DOHH2 (cell line): Measurements from ENCODE around the gene SELENON.

ENCODE experiments used
- EZH2phosphoT487 ChIP-seq: fragments of 200-600 bp; sonication (generic); IDR thresholded peaks from 2 replicates; pipeline ENCODE4 v1.6.1; 2017; ENCODE audit warnings: borderline replicate concordance, mild to moderate bottlenecking, antibody characterized with exemption, low read length, moderate library complexity, mixed read lengths
- TF ChIP-seq, protein P1 (sequence below): fragments of 200-600 bp; sonication (generic); IDR thresholded peaks from one replicate; pipeline ENCODE4 v1.5.1; 2014; ENCODE audit warnings: antibody characterized with exemption, mild to moderate bottlenecking, low read depth, low read length; ENCODE audit not compliant: poor library complexity, severe bottlenecking

GRCh38 chr1:25754470-25755181 lies 45.4 kb upstream of the SELENON start:
- TF ChIP-seq, protein P1, sequence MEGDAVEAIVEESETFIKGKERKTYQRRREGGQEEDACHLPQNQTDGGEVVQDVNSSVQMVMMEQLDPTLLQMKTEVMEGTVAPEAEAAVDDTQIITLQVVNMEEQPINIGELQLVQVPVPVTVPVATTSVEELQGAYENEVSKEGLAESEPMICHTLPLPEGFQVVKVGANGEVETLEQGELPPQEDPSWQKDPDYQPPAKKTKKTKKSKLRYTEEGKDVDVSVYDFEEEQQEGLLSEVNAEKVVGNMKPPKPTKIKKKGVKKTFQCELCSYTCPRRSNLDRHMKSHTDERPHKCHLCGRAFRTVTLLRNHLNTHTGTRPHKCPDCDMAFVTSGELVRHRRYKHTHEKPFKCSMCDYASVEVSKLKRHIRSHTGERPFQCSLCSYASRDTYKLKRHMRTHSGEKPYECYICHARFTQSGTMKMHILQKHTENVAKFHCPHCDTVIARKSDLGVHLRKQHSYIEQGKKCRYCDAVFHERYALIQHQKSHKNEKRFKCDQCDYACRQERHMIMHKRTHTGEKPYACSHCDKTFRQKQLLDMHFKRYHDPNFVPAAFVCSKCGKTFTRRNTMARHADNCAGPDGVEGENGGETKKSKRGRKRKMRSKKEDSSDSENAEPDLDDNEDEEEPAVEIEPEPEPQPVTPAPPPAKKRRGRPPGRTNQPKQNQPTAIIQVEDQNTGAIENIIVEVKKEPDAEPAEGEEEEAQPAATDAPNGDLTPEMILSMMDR: peak; percentile 26
- TF ChIP-seq EZH2phosphoT487: no peak
